Upper lobe of left lung (tissue), 6 donors: ENCODE measurements around the gene DLL4. TPM values are rescaled to one million over a fixed set of nuclear protein-coding genes. Genes with fewer than 3 reads are reported as not detected.

Experiments
- ATAC-seq, 2 donors: fragments of 200-7000 bp; cut with Tn5 transposase; one replicate each; pipeline ENCODE4 v1.9.1; 2022; ENCODE audit warnings: mild to moderate bottlenecking in 2 of 2, moderate library complexity in 2 of 2; ENCODE audit not compliant: low FRiP score in 2 of 2
- DNase-seq, 2 donors: peaks; one replicate each; pipeline ENCODE4 v3.0.0-alpha.2; 2019 to 2020
- H3K27ac ChIP-seq, 4 donors: fragments of 200-600 bp; sonication (generic); one replicate each; pipeline ENCODE4 v1.5.1; 2016 to 2019
- H3K27me3 ChIP-seq, 4 donors: fragments of 200-600 bp; sonication (generic); one replicate each; pipeline ENCODE4 v1.5.1; 2017 to 2019
- H3K36me3 ChIP-seq, 4 donors: fragments of 200-600 bp; sonication (generic); one replicate each; pipeline ENCODE4 v1.5.1; 2016 to 2019
- H3K4me1 ChIP-seq, 4 donors: fragments of 200-600 bp; sonication (generic); one replicate each; pipeline ENCODE4 v1.5.1; 2018 to 2019
- H3K4me3 ChIP-seq, 4 donors: fragments of 200-600 bp; sonication (generic); one replicate each; pipeline ENCODE4 v1.5.1; 2017 to 2019; ENCODE audit warnings: mild to moderate bottlenecking in 2 of 4, moderate library complexity in 1 of 4
- H3K9me3 ChIP-seq, 4 donors: fragments of 200-600 bp; sonication (generic); one replicate each; pipeline ENCODE4 v1.5.1; 2018 to 2019
- EP300 ChIP-seq, 4 donors: sonication (generic); formaldehyde crosslinking; IDR thresholded peaks; one replicate each; pipeline ENCODE4 v1.5.1; 2017; ENCODE audit warnings: antibody characterized with exemption in 4 of 4, control low read depth in 2 of 4
- POLR2A ChIP-seq, 4 donors: fragments of 450-650 bp; IDR thresholded peaks; one replicate each; pipeline ENCODE4 v1.5.1; 2016 to 2017; ENCODE audit warnings: antibody characterized with exemption in 4 of 4, mild to moderate bottlenecking in 2 of 4
- POLR2AphosphoS5 ChIP-seq, 2 donors: sonication (generic); formaldehyde crosslinking; IDR thresholded peaks; one replicate each; pipeline ENCODE4 v1.5.1; 2017; ENCODE audit warnings: antibody characterized with exemption in 2 of 2
- WGBS, 2 donors: methylation state at CpG; one replicate each; pipeline ENCODE4 v1.1.5; 2017 to 2018; 5-methylcytosine and 5-hydroxymethylcytosine counted together
- total RNA-seq, 6 donors: library from RNA; depleted of rRNA in 4 of 6; stranded (reverse); fragments of >200 nt in 4 of 6; gene quantifications; one replicate each; pipeline versions ENCODE4 v1.1.0 to v1.2.1, GENCODE V29; 2016 to 2021
- TF ChIP-seq, protein P1 (sequence below), 6 experiments: fragments of 450-650 bp in 4 of 6; fragments of 200-600 bp in 2 of 6; sonication (generic) in 2 of 6; IDR thresholded peaks; one replicate each; pipeline ENCODE4 v1.5.1; 2016 to 2019; ENCODE audit warnings: antibody characterized with exemption in 6 of 6
- donor health status: DM: no; HTN: no; CAD: no; lungs with moderate emphysema.
- donor health status: DM: no; HTN: yes; CAD: no; lungs with severe emphysema.

Gene DLL4
- total RNA-seq, 6 donors from 2014 or later: 9.5 to 38.0 (median 13.7) TPM

GRCh38 chr15:40941068-40941527 is 12.0 kb downstream of the DLL4 start:
- DNase-seq (no peak), ATAC-seq (no peak)
- peak overlapping the region in 3 of 4 donors; percentile 46 to 69 (median 64) for H3K4me3 ChIP-seq
- peaks cover 55 to 65% (median 60%) of the 10 kb centered on the region in 4 donors for H3K4me1 ChIP-seq
- TF ChIP-seq POLR2AphosphoS5 (IDR thresholded peaks at IDR 0.05): no peak
- no peak for TF ChIP-seq EP300 (IDR thresholded peaks at IDR 0.05)
- TF ChIP-seq, protein P1, sequence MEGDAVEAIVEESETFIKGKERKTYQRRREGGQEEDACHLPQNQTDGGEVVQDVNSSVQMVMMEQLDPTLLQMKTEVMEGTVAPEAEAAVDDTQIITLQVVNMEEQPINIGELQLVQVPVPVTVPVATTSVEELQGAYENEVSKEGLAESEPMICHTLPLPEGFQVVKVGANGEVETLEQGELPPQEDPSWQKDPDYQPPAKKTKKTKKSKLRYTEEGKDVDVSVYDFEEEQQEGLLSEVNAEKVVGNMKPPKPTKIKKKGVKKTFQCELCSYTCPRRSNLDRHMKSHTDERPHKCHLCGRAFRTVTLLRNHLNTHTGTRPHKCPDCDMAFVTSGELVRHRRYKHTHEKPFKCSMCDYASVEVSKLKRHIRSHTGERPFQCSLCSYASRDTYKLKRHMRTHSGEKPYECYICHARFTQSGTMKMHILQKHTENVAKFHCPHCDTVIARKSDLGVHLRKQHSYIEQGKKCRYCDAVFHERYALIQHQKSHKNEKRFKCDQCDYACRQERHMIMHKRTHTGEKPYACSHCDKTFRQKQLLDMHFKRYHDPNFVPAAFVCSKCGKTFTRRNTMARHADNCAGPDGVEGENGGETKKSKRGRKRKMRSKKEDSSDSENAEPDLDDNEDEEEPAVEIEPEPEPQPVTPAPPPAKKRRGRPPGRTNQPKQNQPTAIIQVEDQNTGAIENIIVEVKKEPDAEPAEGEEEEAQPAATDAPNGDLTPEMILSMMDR (IDR thresholded peaks at IDR 0.05): no peak
- no peak for TF ChIP-seq POLR2A (IDR thresholded peaks at IDR 0.05)
- no peaks in the 10 kb centered on the region for H3K27me3 ChIP-seq
- H3K9me3 ChIP-seq: no peaks in the 10 kb centered on the region
- peak overlapping the region; percentile 89 to 93 (median 91) for H3K27ac ChIP-seq
- peaks cover 0 to 18% (median 0%) of the 10 kb centered on the region in 4 donors for H3K36me3 ChIP-seq
- WGBS, 2 donors: 15% methylated on average over 4 to 7 of the region's 7 CpGs

- DNase-seq: peak; percentile 81 to 96
- peak overlapping the region; percentile 89 to 93 (median 91) for H3K27ac ChIP-seq
- peak overlapping the region; percentile 46 to 69 (median 55) for H3K4me3 ChIP-seq
- peak; percentile 86 to 96 for ATAC-seq
- no peaks in the 10 kb centered on the region for H3K9me3 ChIP-seq
- 2% methylated on average over 35 of the region's 92 CpGs; no CpG with 5 or more reads in 1 of the 2 donors for WGBS, 2 donors
- peak; percentile 69 to 77 for TF ChIP-seq POLR2AphosphoS5 (IDR thresholded peaks at IDR 0.05)
- TF ChIP-seq POLR2A (IDR thresholded peaks at IDR 0.05): peak in 2 of 4 donors; percentile 55 to 76
- TF ChIP-seq EP300 (IDR thresholded peaks at IDR 0.05): peak in 1 of 4 donors; percentile 46
- TF ChIP-seq, protein P1 (IDR thresholded peaks at IDR 0.05): peak; percentile 91 to 98 (median 95)
- H3K36me3 ChIP-seq: peaks cover 0 to 13% (median 0%) of the 10 kb centered on the region in 4 donors
- peaks cover 48 to 59% (median 55%) of the 10 kb centered on the region in 4 donors for H3K4me1 ChIP-seq
- no peaks in the 10 kb centered on the region for H3K27me3 ChIP-seq
Observed at GRCh38 chr15:40941528-40942336, 12.6 kb downstream of the DLL4 start.

- Histone ChIP-seq H3K27ac (peak overlapping the region; percentile 89 to 93 (median 91)), H3K36me3 (peaks cover 0 to 6% (median 0%) of the 10 kb centered on the region in 4 donors), H3K27me3 (no peaks in the 10 kb centered on the region), H3K4me3 (peak overlapping the region; percentile 46 to 69 (median 55)), H3K4me1 (peaks cover 43 to 52% (median 49%) of the 10 kb centered on the region in 4 donors), H3K9me3 (no peaks in the 10 kb centered on the region)
- no peak for ATAC-seq
- WGBS, 2 donors: 14 to 30% methylated on average over 11 to 15 of the region's 15 CpGs
- no peak for DNase-seq
- TF ChIP-seq POLR2A (IDR thresholded peaks at IDR 0.05) (no peak), EP300 (IDR thresholded peaks at IDR 0.05) (no peak), POLR2AphosphoS5 (IDR thresholded peaks at IDR 0.05) (peak in 1 of 2 donors; percentile 3)
- TF ChIP-seq, protein P1 (IDR thresholded peaks at IDR 0.05): no peak
Observed at GRCh38 chr15:40942337-40942854, 13.3 kb downstream of the DLL4 start.

DNA sequence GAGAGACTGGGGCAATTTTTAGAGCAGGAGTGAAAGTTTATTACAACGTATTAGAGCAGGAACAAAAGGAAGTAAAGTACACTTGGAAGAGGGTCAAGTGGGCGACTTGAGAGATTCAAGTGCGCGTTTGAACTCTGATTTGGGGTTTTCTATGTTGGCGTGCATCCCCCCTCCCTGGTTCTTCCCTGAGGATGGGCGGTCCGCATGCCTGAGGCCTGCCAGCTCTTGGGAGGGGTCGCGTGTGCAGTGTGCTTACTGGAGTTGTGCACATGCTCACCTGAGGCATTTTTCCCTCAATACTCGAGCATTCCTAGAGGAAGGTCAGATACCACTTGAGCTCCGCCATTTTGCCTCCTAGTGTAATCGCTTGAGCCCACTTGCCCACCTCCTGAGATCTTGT is 13.7 kb downstream of the DLL4 start:
- no peaks in the 10 kb centered on the region for H3K9me3 ChIP-seq
- H3K27me3 ChIP-seq: no peaks in the 10 kb centered on the region
- DNase-seq (no peak), ATAC-seq (peak in 1 of 2 donors; percentile 39)
- peak overlapping the region in 3 of 4 donors; percentile 46 to 69 (median 64) for H3K4me3 ChIP-seq
- WGBS, 2 donors: 44 to 64% methylated on average over 12 of the region's 12 CpGs
- peak in 1 of 2 donors; percentile 3 for TF ChIP-seq POLR2AphosphoS5 (IDR thresholded peaks at IDR 0.05)
- TF ChIP-seq, protein P1 (IDR thresholded peaks at IDR 0.05): no peak
- peak overlapping the region; percentile 89 to 93 (median 91) for H3K27ac ChIP-seq
- H3K4me1 ChIP-seq: peaks cover 38 to 48% (median 44%) of the 10 kb centered on the region in 4 donors
- H3K36me3 ChIP-seq: peaks cover 0 to 5% (median 0%) of the 10 kb centered on the region in 4 donors
